MV-4-11 (cell line): ENCODE data around the gene KLK14.

ENCODE experiments used
- DNase-seq: peaks from one replicate; lab custom pipeline; 2025; lab: John Stamatoyannopoulos, UW

KLK14 gene

DNA sequence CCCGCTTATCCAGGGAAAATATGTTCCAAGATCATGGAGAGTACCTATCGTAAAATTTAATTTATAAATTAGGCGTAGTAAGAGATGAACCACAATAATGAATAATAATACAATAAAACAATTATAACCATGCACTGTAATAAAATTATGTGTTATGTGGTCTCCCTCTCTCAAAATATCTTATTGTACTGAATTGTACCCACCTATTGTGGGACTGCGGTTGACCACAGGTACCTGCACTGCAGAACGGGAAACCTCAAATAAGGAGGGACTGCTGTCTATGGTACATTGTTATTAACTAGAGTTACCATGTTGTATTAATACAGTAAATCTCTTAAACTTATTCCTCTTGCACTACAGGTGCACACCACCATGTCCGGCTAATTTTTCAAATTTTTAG lies 42.5 kb downstream of the KLK14 start:
- no peak for DNase-seq

- DNase-seq: no peak
Measured at GRCh38 chr19:51036519-51036918, 46.2 kb downstream of the KLK14 start.

DNA sequence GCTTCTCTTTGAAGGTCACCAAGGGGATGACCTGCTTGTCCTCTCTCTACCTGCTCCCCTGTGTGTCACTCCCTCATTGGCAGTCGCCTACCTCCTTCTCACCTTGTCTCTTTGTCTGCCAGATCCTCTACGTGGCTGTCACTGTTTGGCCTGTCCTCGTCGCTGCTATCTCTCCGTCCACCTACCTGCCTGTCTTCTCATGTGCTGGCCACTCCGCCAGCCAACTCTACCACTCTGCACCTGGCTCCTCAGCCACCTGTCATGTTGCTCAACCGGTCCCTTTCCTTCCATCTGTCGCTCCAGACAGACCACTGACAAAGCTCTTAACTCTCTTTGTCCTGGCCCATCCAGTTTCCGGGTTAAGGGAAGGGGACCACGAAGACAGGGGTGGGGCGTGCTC lies 48.0 kb downstream of the KLK14 start, which contains the start of gene KLK12:
TSS of gene KLK12 (minus strand) at position 299 of the 400 bp plus-strand sequence. CDS start 381 bp downstream, outside the sequence.
- no peak for DNase-seq

GRCh38 chr19:51031880-51032225 lies 50.8 kb downstream of the KLK14 start:
- no peak for DNase-seq

GRCh38 chr19:51031220-51031879 lies 51.3 kb downstream of the KLK14 start:
- DNase-seq: no peak

DNA sequence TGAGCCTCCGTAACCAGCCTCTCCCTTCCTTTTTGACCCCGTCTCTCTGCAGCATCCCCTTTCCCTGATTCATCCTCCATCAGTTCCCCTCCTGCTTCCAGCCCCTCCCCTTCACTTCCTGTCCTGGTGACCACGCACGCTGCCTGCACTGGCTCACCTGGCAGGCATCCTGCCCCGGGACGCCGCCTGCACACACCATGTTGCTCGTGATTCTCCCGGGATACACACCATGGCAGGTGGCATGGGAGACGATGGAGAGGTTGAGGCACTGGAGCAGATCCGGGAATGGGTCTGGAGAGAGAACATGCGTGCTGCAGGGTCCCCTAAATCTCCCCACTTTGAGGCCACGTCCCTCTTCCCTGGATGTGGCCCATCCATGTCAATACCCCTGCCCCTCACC lies 52.1 kb downstream of the KLK14 start:
- no peak for DNase-seq

DNA sequence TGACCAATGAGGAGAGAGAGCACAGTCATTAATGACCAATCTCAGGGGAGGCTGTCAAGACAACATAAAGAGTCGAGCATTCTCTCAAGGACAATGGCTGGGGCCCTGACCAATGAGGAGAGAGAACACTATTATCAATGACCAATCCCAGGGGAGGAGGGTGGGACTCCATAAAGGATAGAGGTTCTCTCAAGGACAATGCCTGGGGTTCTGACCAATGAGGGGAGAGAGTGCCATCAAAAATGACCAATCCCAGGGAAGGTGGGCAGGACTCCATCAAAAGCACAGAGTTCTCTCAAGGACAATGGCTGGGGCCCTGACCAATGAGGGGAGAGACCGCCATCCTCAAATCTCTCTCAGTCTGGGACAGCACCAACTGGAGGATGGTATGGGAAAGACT lies 53.0 kb downstream of the KLK14 start:
- no peak for DNase-seq
